GM18861 (cell line): ENCODE measurements around the gene GOLPH3L.
"Not testable (repeated sequence)": the region's sequence is repeated elsewhere in the genome, so short reads cannot be mapped to it uniquely, and the experiment has no call there.

Source experiments
- ATAC-seq: cut with Tn5 transposase; IDR thresholded peaks from one replicate; pipeline ENCODE4 v1.9.1; 2021; ENCODE audit not compliant: unreplicated experiment

GOLPH3L gene

DNA sequence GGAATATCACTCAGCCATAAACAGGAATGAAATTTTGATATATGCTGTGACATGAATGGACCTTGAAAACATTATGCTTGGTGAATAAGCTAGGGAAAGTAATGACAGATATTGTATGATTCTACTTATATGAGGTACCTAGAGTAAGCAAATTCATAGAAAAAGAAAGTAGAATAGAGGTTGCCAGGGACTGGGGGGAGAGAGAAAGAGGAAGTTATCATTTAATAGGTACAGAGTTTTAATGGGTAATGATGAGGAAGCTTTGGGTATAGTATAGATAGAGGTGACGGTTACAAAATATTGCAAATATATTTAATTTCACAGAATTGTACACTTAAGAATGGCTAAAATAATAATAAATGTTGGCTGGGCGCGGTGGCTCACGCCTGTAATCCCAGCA lies 36.4 kb downstream of the GOLPH3L start:
- no peak for ATAC-seq

DNA sequence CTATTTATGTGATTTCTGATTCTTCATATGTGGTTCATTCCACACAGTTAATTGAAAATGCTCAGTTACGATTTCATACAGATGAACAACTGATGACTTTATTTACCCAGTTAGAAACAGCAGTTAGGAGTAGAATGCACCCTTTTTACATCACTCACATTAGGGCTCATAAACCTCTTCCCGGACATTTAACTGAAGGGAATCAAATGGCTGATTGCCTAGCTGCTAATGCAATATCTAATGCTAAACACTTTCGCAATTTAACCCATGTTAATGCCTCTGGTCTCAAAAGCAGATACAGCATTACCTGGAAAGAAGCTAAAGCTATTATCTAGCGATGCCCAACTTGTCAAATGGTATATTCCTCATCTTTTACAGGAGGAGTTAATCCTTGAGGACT lies 39.9 kb downstream of the GOLPH3L start:
- ATAC-seq, result not testable (repeated sequence)

DNA sequence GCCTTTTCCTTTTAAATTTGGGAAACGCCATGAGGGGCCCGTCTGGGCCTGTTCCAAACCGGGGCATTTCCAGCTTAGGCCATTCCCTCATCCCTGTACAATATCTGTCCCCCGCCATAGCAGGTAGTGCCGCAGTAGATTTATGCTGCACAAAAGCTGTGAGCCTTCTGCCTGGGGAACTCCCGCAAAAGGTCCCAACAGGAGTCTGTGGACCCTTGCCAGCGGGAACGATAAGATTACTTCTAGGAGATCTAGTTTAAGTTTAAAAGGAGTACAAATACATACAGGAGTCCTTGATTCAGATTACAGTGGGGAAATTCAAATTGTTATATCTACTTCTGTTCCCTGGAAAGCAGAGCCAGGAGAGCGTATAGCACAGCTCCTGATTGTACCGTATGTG lies 42.3 kb downstream of the GOLPH3L start:
- not testable (repeated sequence) for ATAC-seq

DNA sequence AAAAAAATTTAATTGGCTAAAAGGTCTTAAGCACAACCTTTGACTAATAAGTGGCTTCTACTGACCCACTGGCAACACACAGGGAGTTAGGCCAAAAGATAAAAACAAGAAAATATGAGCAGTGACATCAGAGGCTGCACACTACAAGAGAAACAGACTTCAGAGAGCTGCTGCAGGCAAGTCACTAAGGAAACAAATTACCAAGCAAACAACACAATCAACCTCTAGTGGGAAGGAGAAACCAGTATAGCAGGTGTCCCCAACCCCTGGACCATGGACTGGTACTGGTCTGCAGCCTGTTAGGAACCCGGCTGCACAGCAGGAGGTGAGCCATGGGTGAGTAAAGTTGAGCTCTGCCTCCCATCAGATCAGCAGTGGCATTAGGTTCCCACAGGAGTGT lies 46.8 kb downstream of the GOLPH3L start:
- no peak for ATAC-seq

DNA sequence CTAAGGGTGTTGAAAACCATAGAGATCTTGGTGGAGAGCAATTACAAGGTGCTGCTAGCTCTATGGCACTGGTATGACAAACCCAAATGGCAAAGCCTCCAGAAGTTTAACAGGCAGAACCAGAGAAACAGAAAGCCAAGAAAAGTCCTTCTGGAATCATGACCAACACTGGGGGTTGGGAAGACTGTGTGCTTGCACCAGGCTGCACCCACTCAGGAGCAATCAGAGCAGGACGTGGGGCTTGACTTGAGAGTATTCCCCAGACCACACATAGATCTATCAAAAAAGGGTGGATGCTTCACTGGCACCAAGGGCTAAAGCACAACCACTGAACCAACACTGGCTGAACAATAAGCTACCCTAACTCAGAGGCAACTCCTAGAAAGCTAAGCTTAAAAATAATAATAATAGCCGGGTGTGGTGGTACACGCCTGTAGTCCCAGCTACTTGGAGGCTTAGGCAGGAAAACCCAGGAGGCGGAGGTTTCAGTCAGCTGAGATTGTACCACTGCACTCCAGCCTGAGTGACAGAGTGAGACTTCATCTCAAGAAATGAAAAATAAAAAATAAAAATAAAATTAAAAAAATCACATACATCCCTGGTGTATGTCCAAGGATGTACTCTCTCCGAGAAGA lies 47.4 kb downstream of the GOLPH3L start:
- no peak for ATAC-seq

DNA sequence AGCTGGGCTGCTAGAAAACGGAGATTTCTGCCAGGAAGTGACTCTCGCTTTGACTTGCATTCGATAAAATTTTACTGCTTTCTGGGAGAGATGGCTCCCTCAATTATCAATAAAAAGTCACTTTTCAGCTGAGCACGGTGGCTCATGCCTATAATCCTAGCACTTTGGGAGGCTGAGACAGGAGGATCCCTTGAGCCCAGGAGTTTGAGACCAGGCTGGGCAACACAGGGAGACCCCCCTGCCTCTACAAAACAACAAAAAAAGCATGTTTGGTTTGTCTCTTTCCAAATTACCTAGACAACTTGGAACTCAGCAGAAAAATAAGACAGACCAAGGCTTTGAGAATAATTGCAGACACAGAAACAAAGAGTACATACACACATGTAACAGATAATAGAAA lies 54.7 kb downstream of the GOLPH3L start:
- no peak for ATAC-seq

GRCh38 chr1:150641126-150641815 lies 55.7 kb downstream of the GOLPH3L start:
- not testable (repeated sequence) for ATAC-seq

GRCh38 chr1:150638430-150638829 lies 58.5 kb downstream of the GOLPH3L start:
- ATAC-seq, result not testable (repeated sequence)

GRCh38 chr1:150634839-150635622 lies 61.9 kb downstream of the GOLPH3L start:
- not testable (repeated sequence) for ATAC-seq

GRCh38 chr1:150629115-150629928 lies 67.6 kb downstream of the GOLPH3L start, which contains the start of gene ENSA:
Gene ENSA, minus strand, starts transcription at chr1:150629612. Its CDS starts 142 bp downstream, at chr1:150629470.
- ATAC-seq, result peak; percentile 88

DNA sequence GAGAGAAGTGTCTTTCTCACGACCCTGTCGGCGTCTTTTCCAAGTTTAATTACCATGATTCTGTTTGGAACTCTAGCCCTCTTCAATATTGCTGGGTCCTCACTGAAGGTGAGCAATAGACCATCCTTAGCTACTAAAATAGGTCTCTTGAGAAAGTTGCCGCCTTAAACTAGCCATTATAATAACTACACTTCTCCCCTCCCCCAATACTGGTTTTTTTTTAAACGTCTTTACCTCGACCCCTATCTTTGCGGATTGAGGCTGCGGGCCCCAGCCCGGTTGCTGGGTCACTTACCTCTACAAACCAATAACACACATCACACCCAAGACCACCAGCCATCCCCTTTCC lies 68.2 kb downstream of the GOLPH3L start:
- no peak for ATAC-seq

DNA sequence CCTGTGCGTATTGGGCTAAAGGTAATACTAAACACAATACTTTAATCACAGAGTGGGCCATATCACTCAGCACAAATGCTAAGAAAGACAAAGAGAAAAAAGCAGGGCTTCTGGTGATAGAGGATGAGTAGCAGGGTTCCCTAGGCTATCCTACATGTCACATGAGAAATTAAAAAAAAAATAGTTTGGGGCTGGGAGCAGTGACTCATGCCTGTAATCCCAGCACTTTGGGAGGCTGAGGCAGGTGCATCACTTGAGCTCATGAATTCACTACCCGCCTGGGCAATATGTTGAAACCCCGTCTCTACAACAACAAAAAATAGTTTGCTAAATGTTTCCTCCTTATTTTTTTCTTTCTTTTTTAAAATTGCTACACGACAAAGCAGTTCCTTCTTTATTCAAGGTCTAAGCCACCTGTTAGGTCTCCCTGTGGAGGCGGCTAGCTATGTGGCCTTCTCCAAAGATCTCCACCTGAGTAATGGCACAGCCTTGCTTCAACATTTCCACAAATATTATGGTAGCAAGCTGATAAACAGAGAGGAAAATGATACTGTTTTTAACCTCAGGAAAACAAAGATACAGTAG lies 69.0 kb downstream of the GOLPH3L start:
- ATAC-seq, result no peak

DNA sequence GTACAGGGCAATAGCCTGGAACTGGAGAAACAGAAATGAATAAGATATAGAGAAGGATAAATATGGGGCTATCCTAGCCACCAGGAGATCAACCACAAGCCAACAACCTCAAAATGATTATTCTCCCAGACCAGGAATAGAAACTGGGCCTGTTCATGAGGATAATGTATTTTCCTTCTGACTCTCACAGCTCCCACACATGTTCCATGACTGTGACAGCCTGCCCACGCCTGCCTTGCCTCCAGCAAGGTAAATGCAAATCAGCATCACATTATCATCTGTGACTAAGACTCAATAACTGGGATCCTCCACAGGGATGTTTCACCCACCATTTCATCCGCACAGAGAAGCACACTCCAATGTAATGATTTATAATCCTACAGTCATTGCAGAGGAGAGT lies 70.8 kb downstream of the GOLPH3L start:
- no peak for ATAC-seq

DNA sequence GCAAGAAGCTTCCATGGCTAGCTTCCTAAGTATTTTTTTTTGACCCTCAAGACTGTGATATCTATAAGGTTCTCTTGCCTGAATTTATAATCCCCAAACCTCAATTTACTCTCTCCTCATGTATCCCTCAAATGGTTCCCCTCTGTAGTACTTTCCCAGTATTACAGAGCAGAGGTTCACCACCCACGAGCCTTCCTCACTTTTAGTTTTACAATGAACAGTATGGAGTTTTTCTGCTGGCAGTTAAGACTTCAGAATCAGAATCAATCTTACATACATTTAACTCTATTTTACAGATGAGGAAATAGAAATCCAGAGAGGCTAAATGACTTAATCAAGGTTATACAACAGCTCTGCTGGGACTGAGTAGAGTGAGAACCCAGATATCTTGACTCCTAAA lies 72.4 kb downstream of the GOLPH3L start:
- not testable (repeated sequence) for ATAC-seq

DNA sequence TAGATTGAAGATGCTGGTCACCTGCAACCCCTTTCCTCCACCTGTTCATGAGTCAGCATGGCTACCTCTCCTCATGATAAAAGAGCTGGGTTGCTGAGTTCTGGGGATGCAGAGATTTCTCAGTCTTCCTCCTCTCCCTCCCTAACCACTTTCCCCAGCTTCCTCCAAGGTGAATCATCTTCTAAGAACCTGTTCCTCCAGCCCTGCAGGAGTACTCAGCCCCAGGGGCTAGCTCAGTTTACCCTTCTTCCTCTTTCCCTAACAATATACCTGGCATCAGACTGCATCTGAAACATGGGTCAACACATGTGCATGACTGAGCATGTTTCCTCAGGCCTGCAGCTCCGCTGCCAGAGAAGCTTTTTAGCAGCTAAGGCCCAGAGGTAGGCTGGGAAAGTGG lies 72.8 kb downstream of the GOLPH3L start:
- ATAC-seq, result not testable (repeated sequence)

- ATAC-seq, result no peak
Measured at GRCh38 chr1:150622303-150622975, 74.5 kb downstream of the GOLPH3L start.

GRCh38 chr1:150621497-150622302 lies 75.3 kb downstream of the GOLPH3L start:
- ATAC-seq, result no peak

DNA sequence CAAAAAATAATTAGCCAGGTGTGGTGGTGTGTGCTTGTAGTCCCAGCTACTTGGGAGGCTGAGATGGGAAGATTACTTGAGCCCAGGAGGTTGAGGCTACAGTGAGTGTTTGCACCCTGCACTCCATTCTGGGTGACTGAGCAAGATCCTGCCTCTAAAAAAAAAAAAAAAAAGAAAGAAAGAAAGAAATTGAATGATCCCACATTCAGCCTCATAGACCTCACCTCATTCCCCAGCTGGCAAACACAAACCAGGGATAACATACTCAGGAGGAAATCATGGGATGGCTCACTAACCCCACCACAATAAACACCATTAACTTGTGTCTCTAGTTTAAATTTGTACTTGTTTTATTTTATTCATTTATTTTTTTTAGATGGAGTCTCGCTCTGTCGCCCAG lies 76.0 kb downstream of the GOLPH3L start:
- ATAC-seq, result no peak
